BE2C (cell line): Measurements from ENCODE around the gene TRPM4. TPM values are rescaled to one million over a fixed set of nuclear protein-coding genes. Genes with fewer than 3 reads are reported as not detected.

ENCODE experiments used
- DNase-seq: peaks from one replicate; pipeline ENCODE4 v3.0.0-alpha.2; 2020
- H3K27me3 ChIP-seq: fragments of 250-450 bp; sonication (Bioruptor Pico); 2 replicates; pipeline ENCODE4 v1.5.1; 2020; ENCODE audit warnings: mild to moderate bottlenecking
- H3K36me3 ChIP-seq: fragments of 250-450 bp; sonication (Bioruptor Pico); 2 replicates; pipeline ENCODE4 v1.5.1; 2020; ENCODE audit warnings: mild to moderate bottlenecking
- H3K4me1 ChIP-seq: fragments of 250-450 bp; sonication (Bioruptor Pico); 2 replicates; pipeline ENCODE4 v1.5.1; 2020
- H3K4me3 ChIP-seq: 2 replicates; pipeline ENCODE4 v1.5.1; 2011; ENCODE audit warnings: low read depth, low read length
- H3K9me3 ChIP-seq: fragments of 250-450 bp; sonication (Bioruptor Pico); 2 replicates; pipeline ENCODE4 v1.5.1; 2020
- polyA plus RNA-seq: library from polyadenylated mRNA; unstranded; fragments of >200 nt; gene quantifications from one replicate; pipeline ENCODE4 v1.2.1, GENCODE V29; 2012; ENCODE audit warnings: low read depth, missing spikeins; ENCODE audit not compliant: insufficient read length, insufficient read depth
- TF ChIP-seq, protein P1 (sequence below): IDR thresholded peaks from 2 replicates; pipeline ENCODE4 v1.5.1; 2012; ENCODE audit warnings: mild to moderate bottlenecking, low read depth, low read length

TRPM4 gene
- 4.1 TPM for polyA plus RNA-seq

DNA sequence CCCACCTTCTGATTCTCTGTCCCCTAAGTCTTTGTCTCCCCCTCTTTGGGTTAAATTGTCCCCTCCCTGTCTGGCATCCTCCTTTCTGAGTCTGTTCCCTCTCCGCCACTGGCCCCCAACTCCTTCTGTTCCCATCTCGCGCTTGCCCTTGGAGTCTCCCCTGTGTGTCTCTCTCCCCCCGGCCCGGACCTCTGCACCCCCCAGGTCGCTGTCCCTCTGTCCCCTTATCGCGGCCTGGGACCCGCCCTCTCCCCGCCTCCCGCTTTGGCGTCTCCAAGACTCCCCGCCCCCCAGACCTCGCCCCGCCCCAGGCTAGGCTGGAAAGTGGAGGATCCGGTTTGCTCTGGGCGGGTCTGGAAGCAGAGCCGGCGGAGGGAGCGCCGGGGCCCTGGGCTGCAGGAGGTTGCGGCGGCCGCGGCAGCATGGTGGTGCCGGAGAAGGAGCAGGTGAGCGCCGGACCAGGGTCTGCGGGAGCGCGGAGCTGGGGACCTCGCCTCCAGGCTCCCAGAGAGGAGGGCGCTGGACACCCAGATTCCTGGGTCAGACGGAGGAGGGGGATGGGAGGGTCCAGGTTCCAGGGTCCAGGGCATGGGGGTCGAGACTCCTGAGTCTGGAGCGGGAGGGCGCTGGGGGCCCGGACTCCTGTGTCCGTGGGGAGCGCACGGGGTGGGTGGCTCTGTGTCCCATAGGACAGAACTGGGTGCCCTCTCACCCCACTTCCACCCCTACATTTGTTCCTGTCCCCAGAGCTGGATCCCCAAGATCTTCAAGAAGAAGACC lies at the start of gene TRPM4:
Gene TRPM4 (plus strand): TSS at position 348 of the 780 bp plus-strand sequence. CDS start 75 bp downstream, at position 423.
- no peaks in the 10 kb centered on the region for H3K27me3 ChIP-seq
- no peaks in the 10 kb centered on the region for H3K36me3 ChIP-seq
- peak within 1 kb of the TSS; percentile 73 for H3K4me3 ChIP-seq
- TF ChIP-seq, protein P1, sequence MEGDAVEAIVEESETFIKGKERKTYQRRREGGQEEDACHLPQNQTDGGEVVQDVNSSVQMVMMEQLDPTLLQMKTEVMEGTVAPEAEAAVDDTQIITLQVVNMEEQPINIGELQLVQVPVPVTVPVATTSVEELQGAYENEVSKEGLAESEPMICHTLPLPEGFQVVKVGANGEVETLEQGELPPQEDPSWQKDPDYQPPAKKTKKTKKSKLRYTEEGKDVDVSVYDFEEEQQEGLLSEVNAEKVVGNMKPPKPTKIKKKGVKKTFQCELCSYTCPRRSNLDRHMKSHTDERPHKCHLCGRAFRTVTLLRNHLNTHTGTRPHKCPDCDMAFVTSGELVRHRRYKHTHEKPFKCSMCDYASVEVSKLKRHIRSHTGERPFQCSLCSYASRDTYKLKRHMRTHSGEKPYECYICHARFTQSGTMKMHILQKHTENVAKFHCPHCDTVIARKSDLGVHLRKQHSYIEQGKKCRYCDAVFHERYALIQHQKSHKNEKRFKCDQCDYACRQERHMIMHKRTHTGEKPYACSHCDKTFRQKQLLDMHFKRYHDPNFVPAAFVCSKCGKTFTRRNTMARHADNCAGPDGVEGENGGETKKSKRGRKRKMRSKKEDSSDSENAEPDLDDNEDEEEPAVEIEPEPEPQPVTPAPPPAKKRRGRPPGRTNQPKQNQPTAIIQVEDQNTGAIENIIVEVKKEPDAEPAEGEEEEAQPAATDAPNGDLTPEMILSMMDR, result no peak
- H3K9me3 ChIP-seq, result no peaks in the 10 kb centered on the region
- peak; percentile 94 for DNase-seq
- peaks cover 3% of the 10 kb centered on the region; the same call in 1 of the 2 replicates for H3K4me1 ChIP-seq

GRCh38 chr19:49109051-49109450 lies 48.5 kb upstream of the TRPM4 start:
- H3K36me3 ChIP-seq, result peaks cover 63% of the 10 kb centered on the region
- DNase-seq, result no peak
- no peaks in the 10 kb centered on the region for H3K9me3 ChIP-seq
- no peaks in the 10 kb centered on the region for H3K27me3 ChIP-seq
- TF ChIP-seq, protein P1, result no peak
- H3K4me1 ChIP-seq, result peaks cover 17% of the 10 kb centered on the region
- no peak overlapping the region for H3K4me3 ChIP-seq

DNA sequence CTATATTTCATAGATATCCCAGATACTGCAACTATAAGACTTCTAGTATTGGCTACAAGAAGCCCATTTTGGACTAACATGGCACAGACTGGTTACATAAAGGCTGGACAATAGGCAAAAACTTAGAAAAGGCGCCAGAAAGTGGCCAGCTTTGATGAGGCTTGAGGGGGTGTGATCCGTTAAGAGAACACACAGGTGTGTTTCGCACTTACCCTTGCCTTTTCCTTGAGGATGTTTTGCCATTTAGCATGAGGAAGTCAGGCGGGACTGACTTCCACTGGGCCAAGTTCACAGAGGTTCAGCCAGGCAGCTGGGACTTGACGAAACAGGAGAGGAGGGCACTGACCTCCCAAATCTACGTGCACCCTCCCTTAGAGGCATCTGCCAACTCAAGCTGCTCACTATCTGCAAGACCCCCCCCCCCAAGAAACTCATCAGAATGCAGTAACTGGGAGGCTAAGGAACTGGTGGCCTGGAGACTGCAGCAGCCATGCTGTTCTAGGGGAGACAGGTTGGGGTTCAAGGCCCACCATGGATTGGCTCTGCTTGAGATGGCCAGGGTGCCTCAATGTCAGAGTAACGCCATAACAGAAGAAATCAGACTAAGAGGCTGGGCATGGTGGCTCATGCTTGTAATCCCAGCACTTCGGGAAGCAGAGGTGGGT lies 47.9 kb upstream of the TRPM4 start:
- peaks cover 15% of the 10 kb centered on the region for H3K4me1 ChIP-seq
- no peaks in the 10 kb centered on the region for H3K9me3 ChIP-seq
- peaks cover 56% of the 10 kb centered on the region for H3K36me3 ChIP-seq
- H3K27me3 ChIP-seq, result no peaks in the 10 kb centered on the region
- DNase-seq, result no peak
- H3K4me3 ChIP-seq, result no peak overlapping the region
- TF ChIP-seq, protein P1, result no peak

GRCh38 chr19:49110567-49110966 lies 47.0 kb upstream of the TRPM4 start:
- DNase-seq, result no peak
- TF ChIP-seq, protein P1, result no peak
- Histone ChIP-seq H3K4me1 (peaks cover 12% of the 10 kb centered on the region), H3K9me3 (no peaks in the 10 kb centered on the region), H3K36me3 (peaks cover 48% of the 10 kb centered on the region), H3K4me3 (no peak overlapping the region), H3K27me3 (no peaks in the 10 kb centered on the region)

DNA sequence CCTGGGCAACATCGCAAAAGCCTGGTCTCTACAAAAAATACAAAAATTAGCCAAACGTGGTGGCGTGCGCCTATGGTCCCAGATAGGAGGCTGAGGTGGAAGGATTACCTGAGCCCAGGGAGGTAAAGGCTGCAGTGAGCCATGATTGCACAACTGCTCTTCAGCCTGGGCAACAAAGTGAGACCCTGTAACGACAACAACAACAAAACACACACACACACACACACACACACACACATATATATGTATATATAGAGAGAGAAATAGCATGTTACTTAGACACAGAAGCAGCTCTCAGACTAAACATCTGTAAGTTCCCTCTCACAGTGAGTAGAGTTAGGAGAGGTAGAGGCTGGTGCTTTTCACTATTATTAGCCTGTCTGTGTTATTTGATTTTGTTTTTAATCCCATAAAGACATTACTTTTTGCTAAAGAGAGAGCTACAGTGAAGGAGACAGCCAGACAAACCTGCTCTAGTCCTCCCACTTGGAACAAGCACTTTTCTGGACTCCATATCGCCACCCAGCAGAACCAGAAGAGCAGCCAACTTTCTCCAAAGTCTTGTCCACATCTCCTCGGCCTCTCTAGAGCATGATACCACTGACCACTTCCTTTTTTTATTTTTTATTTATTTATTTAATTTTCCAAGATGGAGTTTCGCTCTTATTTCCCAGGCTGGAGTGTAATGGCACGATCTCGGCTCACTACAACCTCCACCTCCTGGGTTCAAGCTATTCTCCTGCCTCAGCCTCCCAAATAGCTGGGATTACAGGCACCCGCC lies 46.2 kb upstream of the TRPM4 start:
- no peak for DNase-seq

More for the DNA sequence above, 46.2 kb upstream of the TRPM4 start:
- no peaks in the 10 kb centered on the region for H3K9me3 ChIP-seq
- H3K4me1 ChIP-seq, result peaks cover 6% of the 10 kb centered on the region
- no peak overlapping the region for H3K4me3 ChIP-seq
- TF ChIP-seq, protein P1, result no peak
- H3K27me3 ChIP-seq, result no peaks in the 10 kb centered on the region
- H3K36me3 ChIP-seq, result peaks cover 39% of the 10 kb centered on the region
